HCT116 (cell line): ENCODE data around the gene SH3BP1. TPM values are rescaled to one million over a fixed set of nuclear protein-coding genes. Genes with fewer than 3 reads are reported as not detected.
A peak's percentile ranks its signal among the peaks of the same experiment; 100 is the strongest.

Experiments used
- ATAC-seq: fragments of 200-7000 bp; cut with Tn5 transposase; 2 replicates; pipeline ENCODE4 v1.9.1; 2020; ENCODE audit warnings: mild to moderate bottlenecking, moderate library complexity
- BruUV-seq: library from RNA; stranded (reverse); fragments of 400-500 nt; replicated peaks from 2 replicates; lab custom pipeline; 2021; lab: Mats Ljungman, UMichigan
- CTCF ChIA-PET: fragments of 300-600 bp; sonication (Branson Sonifier 250); formaldehyde crosslinking; loops from one replicate; lab custom pipeline; 2021; ENCODE audit warnings: antibody characterized with exemption; lab: Charles Lee
- POLR2A ChIA-PET: fragments of 300-600, 350-600 bp; sonication (Branson Sonifier 250); formaldehyde crosslinking; loops from one replicate; lab custom pipeline; 2021; ENCODE audit warnings: antibody characterized with exemption; lab: Charles Lee
- RAD21 ChIA-PET, 2 experiments: fragments of 300-600 bp; sonication (Branson Sonifier 250); formaldehyde crosslinking; loops; one replicate each; lab custom pipeline; 2023; ENCODE audit warnings: low total read pairs in 2 of 2; ENCODE audit not compliant: uncharacterized antibody in 2 of 2, unreplicated experiment in 2 of 2, low non-redundant PET in 1 of 2; lab: Charles Lee
- DNase-seq: peaks from one replicate; pipeline ENCODE4 v3.0.0-alpha.2; 2010; ENCODE audit warnings: low read depth, low spot score
- H2AFZ ChIP-seq: fragments of 200-600 bp; shearing (Covaris generic), sonication (generic); 2 replicates; pipeline ENCODE4 v1.6.1; 2017; ENCODE audit warnings: low read depth, mixed run types, mixed read lengths, antibody characterized with exemption, low read length; ENCODE audit not compliant: poor library complexity, severe bottlenecking
- H3K27ac ChIP-seq: 2 replicates; pipeline ENCODE4 v1.5.1; 2012; ENCODE audit warnings: low read depth, low read length
- H3K27me3 ChIP-seq: fragments of 200-600 bp; sonication (generic); 2 replicates; pipeline ENCODE4 v1.6.1; 2016; ENCODE audit warnings: mixed run types, low read length, mixed read lengths; ENCODE audit not compliant: insufficient read depth
- H3K36me3 ChIP-seq, 2 experiments: fragments of 200-500 bp in 1 of 2; fragments of 200-600 bp in 1 of 2; sonication (Bioruptor generic) in 1 of 2; sonication (generic) in 1 of 2; 2 replicates each; pipeline versions ENCODE4 v1.5.1 to v1.6.1; 2014 to 2016; ENCODE audit warnings: low read length in 2 of 2, inconsistent platforms in 1 of 2, mixed read lengths in 1 of 2, mixed run types in 1 of 2; ENCODE audit not compliant: insufficient read depth in 2 of 2, control insufficient read depth in 1 of 2
- H3K4me1 ChIP-seq, 2 experiments: fragments of 200-600 bp in 1 of 2; sonication (generic) in 1 of 2; 2 replicates each; pipeline versions ENCODE4 v1.5.1 to v1.6.1; 2012 to 2017; ENCODE audit warnings: low read length in 2 of 2, inconsistent platforms in 1 of 2, mild to moderate bottlenecking in 1 of 2, mixed read lengths in 1 of 2, mixed run types in 1 of 2, moderate library complexity in 1 of 2; ENCODE audit not compliant: insufficient read depth in 2 of 2, control insufficient read depth in 1 of 2
- H3K4me2 ChIP-seq: fragments of 200-600 bp; sonication (generic); 2 replicates; pipeline ENCODE4 v1.6.1; 2017; ENCODE audit warnings: mixed run types, low read length, mixed read lengths
- H3K4me3 ChIP-seq, 2 experiments: fragments of 200-600 bp in 1 of 2; sonication (generic) in 1 of 2; replicated peaks in 1 of 2; 2 replicates each; pipeline ENCODE4 v1.5.1; 2011 to 2016; ENCODE audit warnings: low read length in 2 of 2, control low read depth in 1 of 2, low read depth in 1 of 2, mild to moderate bottlenecking in 1 of 2, mixed read lengths in 1 of 2, mixed run types in 1 of 2
- H3K79me2 ChIP-seq: fragments of 200-600 bp; sonication (generic); 2 replicates; pipeline ENCODE4 v1.6.1; 2017; ENCODE audit warnings: mild to moderate bottlenecking, mixed run types, low read length, moderate library complexity, mixed read lengths; ENCODE audit not compliant: insufficient read depth
- H3K9ac ChIP-seq: fragments of 200-600 bp; sonication (generic); 2 replicates; pipeline ENCODE4 v1.6.1; 2016; ENCODE audit warnings: low read length, mixed read lengths
- H3K9me2 ChIP-seq: fragments of 200-600 bp; sonication (generic), shearing (Covaris generic); 2 replicates; pipeline ENCODE4 v1.6.1; 2017; ENCODE audit warnings: mixed run types, mild to moderate bottlenecking, moderate library complexity; ENCODE audit not compliant: insufficient read depth
- H3K9me3 ChIP-seq, 2 experiments: fragments of 200-500 bp in 1 of 2; fragments of 200-600 bp in 1 of 2; sonication (Bioruptor generic) in 1 of 2; sonication (generic) in 1 of 2; 2 replicates each; pipeline ENCODE4 v1.6.1; 2014 to 2017; ENCODE audit warnings: low read length in 2 of 2, mixed read lengths in 2 of 2, inconsistent platforms in 1 of 2, low read depth in 1 of 2, mild to moderate bottlenecking in 1 of 2, mixed run types in 1 of 2, moderate library complexity in 1 of 2; ENCODE audit not compliant: control insufficient read depth in 1 of 2, insufficient read depth in 1 of 2
- H4K20me1 ChIP-seq: fragments of 200-600 bp; sonication (generic), shearing (Covaris generic); 2 replicates; pipeline ENCODE4 v1.6.1; 2017; ENCODE audit warnings: mixed run types, mild to moderate bottlenecking, moderate library complexity; ENCODE audit not compliant: insufficient read depth
- ATF3 ChIP-seq: IDR thresholded peaks from 2 replicates; pipeline ENCODE4 v1.6.1; 2012
- CTCF ChIP-seq, 3 experiments: fragments of 200-600 bp in 1 of 3; sonication (generic) in 1 of 3; IDR thresholded peaks in 2 of 3; conservative IDR thresholded peaks in 1 of 3; 2 replicates each; pipeline ENCODE4 v1.5.1; 2012 to 2017; ENCODE audit warnings: low read depth in 2 of 3, low read length in 2 of 3, antibody characterized with exemption in 1 of 3, borderline replicate concordance in 1 of 3, control low read depth in 1 of 3, mild to moderate bottlenecking in 1 of 3, mixed read lengths in 1 of 3, mixed run types in 1 of 3, moderate library complexity in 1 of 3; ENCODE audit not compliant: insufficient read depth in 1 of 3
- FOSL1 ChIP-seq: IDR thresholded peaks from 2 replicates; pipeline ENCODE4 v1.6.1; 2012; ENCODE audit warnings: low read depth
- RAD21 ChIP-seq: IDR thresholded peaks from 2 replicates; pipeline ENCODE4 v1.6.1; 2012; ENCODE audit warnings: low read depth, mild to moderate bottlenecking
- SRF ChIP-seq: IDR thresholded peaks from 2 replicates; pipeline ENCODE4 v1.6.1; 2012; ENCODE audit warnings: low read depth
- intact Hi-C: fragments of 100-400 bp; cut with micrococcal nuclease; formaldehyde crosslinking; loops from 2 replicates; pipeline ENCODE4 v1.10.0; 2022
- total RNA-seq: library from RNA; stranded (reverse); gene quantifications from one replicate; pipeline ENCODE4 v1.2.1, GENCODE V29; 2021; ENCODE audit not compliant: unreplicated experiment
- TF ChIP-seq, protein P1 (sequence below): IDR thresholded peaks from 2 replicates; pipeline ENCODE4 v1.6.1; 2011; ENCODE audit warnings: mild to moderate bottlenecking, low read length, moderate library complexity; ENCODE audit not compliant: insufficient replicate concordance; ENCODE audit errors: extremely low read depth

Gene SH3BP1
- total RNA-seq, 1 experiment from 2014 or later, result 48.4 TPM

DNA sequence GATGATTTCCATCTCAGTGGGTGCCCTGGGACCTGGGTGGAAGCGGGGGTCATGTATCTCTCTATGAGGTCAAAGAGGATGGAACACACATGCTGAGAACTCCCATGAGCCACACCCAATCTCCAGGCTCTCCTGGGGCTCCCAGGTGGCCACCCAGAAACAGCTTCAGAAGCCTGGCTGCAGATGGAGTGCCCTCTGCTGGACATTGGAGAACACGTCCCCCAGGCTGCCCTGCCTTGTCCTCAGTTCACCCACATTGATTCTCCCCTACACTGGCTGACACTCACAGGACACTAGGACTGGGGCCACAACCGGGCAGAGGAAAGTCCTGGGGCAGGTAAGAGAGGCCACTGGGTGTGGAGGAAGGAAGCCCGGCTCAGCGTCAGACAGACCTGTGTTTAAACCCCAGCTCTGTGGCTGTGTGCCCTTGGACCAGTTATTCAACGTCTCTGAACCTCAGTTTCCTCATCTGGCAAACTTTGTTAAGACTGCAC lies 42.1 kb downstream of the SH3BP1 start:
- BruUV-seq, result no TSS peak
- peak overlapping the region; percentile 40; the same call in 1 of the 2 replicates for H3K9ac ChIP-seq

More for the DNA sequence above, 42.1 kb downstream of the SH3BP1 start:
- ChIA-PET RAD21 (interaction anchor here (0.6 to 2.3 kb wide), 8 partner anchors 27 to 119 kb away, joined by 3 to 15 read pairs (median 3); no protein-coding TSS in a partner anchor), POLR2A (no interaction called here), CTCF (interaction anchor here (0.7 to 3.3 kb wide), 13 partner anchors 10 to 143 kb away, joined by 3 to 28 read pairs (median 5); partner anchors contain the start of genes GGA1 and PDXP)
- DNase-seq (peak; percentile 62), ATAC-seq (peak; percentile 68)
- Histone ChIP-seq H3K36me3 (peaks cover 5 to 11% of the 10 kb centered on the region in 2 experiments; a peak in 3 of 4 replicates), H3K4me2 (peak overlapping the region; percentile 36), H4K20me1 (no peaks in the 10 kb centered on the region), H3K9me3 (no peaks in the 10 kb centered on the region), H2AFZ (no peak overlapping the region), H3K27ac (0 out of 2 replicates have a peak overlapping the region, but pooled peaks have one; percentile 2), H3K79me2 (peaks cover 4% of the 10 kb centered on the region), H3K27me3 (no peaks in the 10 kb centered on the region), H3K9me2 (no peaks in the 10 kb centered on the region), H3K4me3 (no peak overlapping the region), H3K4me1 (peaks cover 14 to 62% of the 10 kb centered on the region in 2 experiments)
- intact Hi-C loops, result loop anchor here (2.0 kb wide), 2 partner anchors 39 to 143 kb away; no protein-coding TSS in a partner anchor
- no peak for TF ChIP-seq SRF
- TF ChIP-seq RAD21, result no peak
- no peak for TF ChIP-seq FOSL1
- TF ChIP-seq ATF3, result no peak
- TF ChIP-seq, protein P1, sequence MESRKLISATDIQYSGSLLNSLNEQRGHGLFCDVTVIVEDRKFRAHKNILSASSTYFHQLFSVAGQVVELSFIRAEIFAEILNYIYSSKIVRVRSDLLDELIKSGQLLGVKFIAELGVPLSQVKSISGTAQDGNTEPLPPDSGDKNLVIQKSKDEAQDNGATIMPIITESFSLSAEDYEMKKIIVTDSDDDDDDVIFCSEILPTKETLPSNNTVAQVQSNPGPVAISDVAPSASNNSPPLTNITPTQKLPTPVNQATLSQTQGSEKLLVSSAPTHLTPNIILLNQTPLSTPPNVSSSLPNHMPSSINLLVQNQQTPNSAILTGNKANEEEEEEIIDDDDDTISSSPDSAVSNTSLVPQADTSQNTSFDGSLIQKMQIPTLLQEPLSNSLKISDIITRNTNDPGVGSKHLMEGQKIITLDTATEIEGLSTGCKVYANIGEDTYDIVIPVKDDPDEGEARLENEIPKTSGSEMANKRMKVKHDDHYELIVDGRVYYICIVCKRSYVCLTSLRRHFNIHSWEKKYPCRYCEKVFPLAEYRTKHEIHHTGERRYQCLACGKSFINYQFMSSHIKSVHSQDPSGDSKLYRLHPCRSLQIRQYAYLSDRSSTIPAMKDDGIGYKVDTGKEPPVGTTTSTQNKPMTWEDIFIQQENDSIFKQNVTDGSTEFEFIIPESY, result no peak
- peak in 2 of 3 experiments; percentile 92 to 96; a peak in 4 of 6 replicates for TF ChIP-seq CTCF (IDR thresholded peaks at IDR 0.05 in 2 of 3, conservative IDR thresholded peaks at IDR 0.05 in 1 of 3; ENCODE audit: borderline replicate concordance in 1 of 3, insufficient read depth in 1 of 3, low read depth in 2 of 3, low read length in 2 of 3)
